SU-DHL-6 (cell line): Measurements from ENCODE around the gene GRM7.

Experiments used
- H2AFZ ChIP-seq: fragments of 200-600 bp; sonication (generic); 2 replicates; pipeline ENCODE4 v1.6.1; 2014; ENCODE audit warnings: low read depth, mild to moderate bottlenecking, moderate library complexity, mixed read lengths, antibody characterized with exemption, low read length; ENCODE audit not compliant: severe bottlenecking
- H3F3A ChIP-seq: fragments of 200-600 bp; shearing (Covaris generic); 2 replicates; pipeline ENCODE4 v1.6.0; 2016; ENCODE audit warnings: antibody characterized with exemption, mild to moderate bottlenecking; ENCODE audit not compliant: insufficient read depth
- H3K27ac ChIP-seq: fragments of 200-600 bp; sonication (generic); 2 replicates; pipeline ENCODE4 v1.5.1; 2016; ENCODE audit warnings: low read depth, mild to moderate bottlenecking, low read length, moderate library complexity, mixed read lengths
- H3K27me3 ChIP-seq: fragments of 200-600 bp; sonication (generic), shearing (Covaris generic); 2 replicates; pipeline ENCODE4 v1.6.0; 2014; ENCODE audit warnings: mild to moderate bottlenecking, low read length
- H3K36me3 ChIP-seq: fragments of 200-600 bp; sonication (generic); 2 replicates; pipeline ENCODE4 v1.6.1; 2014; ENCODE audit warnings: mild to moderate bottlenecking, low read length, mixed read lengths
- H3K4me2 ChIP-seq: fragments of 300-600, 200-600 bp; shearing (Covaris generic), sonication (generic); 2 replicates; pipeline ENCODE4 v1.6.0; 2014; ENCODE audit warnings: low read length, low read depth, mild to moderate bottlenecking; ENCODE audit not compliant: poor library complexity, severe bottlenecking
- H3K4me3 ChIP-seq: fragments of 200-600 bp; sonication (generic); 2 replicates; pipeline ENCODE4 v1.5.1; 2014; ENCODE audit warnings: antibody characterized with exemption, low read length, mild to moderate bottlenecking, mixed read lengths; ENCODE audit not compliant: insufficient read depth, poor library complexity, severe bottlenecking
- H3K79me2 ChIP-seq: fragments of 200-600 bp; sonication (generic); 2 replicates; pipeline ENCODE4 v1.6.1; 2014; ENCODE audit warnings: mild to moderate bottlenecking, low read length, moderate library complexity; ENCODE audit not compliant: insufficient read depth
- H3K9ac ChIP-seq: fragments of 200-600 bp; sonication (generic); 2 replicates; pipeline ENCODE4 v1.7.0; 2014; ENCODE audit warnings: mild to moderate bottlenecking, low read length
- H3K9me2 ChIP-seq: fragments of 200-600 bp; sonication (generic); replicated peaks from 2 replicates; pipeline ENCODE4 v1.6.1; 2014; ENCODE audit warnings: low read length; ENCODE audit not compliant: insufficient read depth
- H3K9me3 ChIP-seq: fragments of 200-600 bp; sonication (generic); 2 replicates; pipeline ENCODE4 v1.6.1; 2014; ENCODE audit warnings: low read length, mixed read lengths; ENCODE audit not compliant: insufficient read depth
- H4K20me1 ChIP-seq: fragments of 200-600 bp; sonication (generic); 2 replicates; pipeline ENCODE4 v1.6.1; 2014; ENCODE audit warnings: low read depth, mild to moderate bottlenecking, antibody characterized with exemption, low read length, moderate library complexity, mixed read lengths
- CTCF ChIP-seq: fragments of 200-600 bp; sonication (generic); IDR thresholded peaks from one replicate; pipeline ENCODE4 v1.5.1; 2017; ENCODE audit warnings: antibody characterized with exemption, mild to moderate bottlenecking, low read length, moderate library complexity; ENCODE audit not compliant: insufficient read depth, poor library complexity, severe bottlenecking
- EZH2phosphoT487 ChIP-seq: fragments of 200-600 bp; sonication (generic), shearing (Covaris generic); conservative IDR thresholded peaks from 2 replicates; pipeline ENCODE4 v1.6.1; 2018; ENCODE audit warnings: mild to moderate bottlenecking, antibody characterized with exemption, low read length, moderate library complexity, mixed read lengths

GRM7 gene

GRCh38 chr3:7095116-7095515 is 234.2 kb downstream of the GRM7 start:
- Histone ChIP-seq H3K27me3 (no peaks in the 10 kb centered on the region), H4K20me1 (no peaks in the 10 kb centered on the region), H3K4me3 (no peak overlapping the region), H3K79me2 (no peaks in the 10 kb centered on the region), H3K9me2 (no peaks in the 10 kb centered on the region), H3K4me2 (no peak overlapping the region), H3K36me3 (no peaks in the 10 kb centered on the region), H2AFZ (no peak overlapping the region), H3F3A (no peaks in the 10 kb centered on the region), H3K9me3 (no peaks in the 10 kb centered on the region), H3K27ac (no peak overlapping the region), H3K9ac (no peak overlapping the region)
- no peak for TF ChIP-seq EZH2phosphoT487
- TF ChIP-seq CTCF: no peak

- TF ChIP-seq CTCF (no peak), EZH2phosphoT487 (no peak)
Measured at GRCh38 chr3:7100136-7100535, 239.2 kb downstream of the GRM7 start.

GRCh38 chr3:7106635-7107034 is 245.7 kb downstream of the GRM7 start:
- no peaks in the 10 kb centered on the region for H3K36me3 ChIP-seq
- H3K9ac ChIP-seq: no peak overlapping the region
- no peak overlapping the region for H3K4me3 ChIP-seq
- H3K9me2 ChIP-seq: no peaks in the 10 kb centered on the region
- no peaks in the 10 kb centered on the region for H3K79me2 ChIP-seq
- H3K27me3 ChIP-seq: no peaks in the 10 kb centered on the region
- no peaks in the 10 kb centered on the region for H4K20me1 ChIP-seq
- no peak overlapping the region for H3K4me2 ChIP-seq
- H3K27ac ChIP-seq: no peak overlapping the region
- no peaks in the 10 kb centered on the region for H3K9me3 ChIP-seq
- no peak overlapping the region for H2AFZ ChIP-seq
- H3F3A ChIP-seq: no peaks in the 10 kb centered on the region
- TF ChIP-seq EZH2phosphoT487 (no peak), CTCF (no peak)

More at GRCh38 chr3:7100136-7100535, 239.2 kb downstream of the GRM7 start:
- no peak overlapping the region for H3K4me3 ChIP-seq
- H2AFZ ChIP-seq: no peak overlapping the region
- H3F3A ChIP-seq: no peaks in the 10 kb centered on the region
- no peaks in the 10 kb centered on the region for H3K9me2 ChIP-seq
- H4K20me1 ChIP-seq: no peaks in the 10 kb centered on the region
- H3K27ac ChIP-seq: no peak overlapping the region
- no peaks in the 10 kb centered on the region for H3K27me3 ChIP-seq
- H3K9me3 ChIP-seq: no peaks in the 10 kb centered on the region
- H3K36me3 ChIP-seq: no peaks in the 10 kb centered on the region
- H3K4me2 ChIP-seq: no peak overlapping the region
- no peaks in the 10 kb centered on the region for H3K79me2 ChIP-seq
- H3K9ac ChIP-seq: no peak overlapping the region
